Stimulated activated naive CD4-positive, alpha-beta T cell treated with Interleukin-2 at 50 U/mL for 16 hours (primary cell): ENCODE results near the gene NFS1.
A peak's percentile ranks its signal among the peaks of the same experiment; 100 is the strongest.

ENCODE experiments used
- DNase-seq: peaks from one replicate; lab custom pipeline; 2025; lab: John Stamatoyannopoulos, UW

The NFS1 gene

DNA sequence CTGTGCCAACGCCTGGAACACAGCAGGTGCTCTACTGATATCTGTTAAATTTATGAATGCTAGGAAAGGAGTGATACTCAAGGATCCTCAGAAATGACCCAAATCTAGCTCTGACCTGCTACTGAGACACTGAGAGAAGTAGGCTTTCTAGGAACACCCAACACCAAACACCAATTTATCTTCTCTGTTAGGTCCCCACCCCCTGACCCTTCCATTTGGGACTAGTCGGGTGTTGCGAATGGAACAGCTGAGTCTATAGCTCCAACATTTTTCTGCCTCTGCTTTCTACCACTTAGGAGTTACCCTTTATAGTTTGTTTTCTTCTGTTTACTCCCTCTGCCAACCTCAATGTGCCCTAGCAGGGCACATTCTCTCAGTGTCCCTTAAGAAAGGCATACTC, 58.4 kb downstream of the NFS1 start:
- DNase-seq, result no peak

GRCh38 chr20:35638751-35639150, 60.4 kb downstream of the NFS1 start:
- DNase-seq, result no peak

DNA sequence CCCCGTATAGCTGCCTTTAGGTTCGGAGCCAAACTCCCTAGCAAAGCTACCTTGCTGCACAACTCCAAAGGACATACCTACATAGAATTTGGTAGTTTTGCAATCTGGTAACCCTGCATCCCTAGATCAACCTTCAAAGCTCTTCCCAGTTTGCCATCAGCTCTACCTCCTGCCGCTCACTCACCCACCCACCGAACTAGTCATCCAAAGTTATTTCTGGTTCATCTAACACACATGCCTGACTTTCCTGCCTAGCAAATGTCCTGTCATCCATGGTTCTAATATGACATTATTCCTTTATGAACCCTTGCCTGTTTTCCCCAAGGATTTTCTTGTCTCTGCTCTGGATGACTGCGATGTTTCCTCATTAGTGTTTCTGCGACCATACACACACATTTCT, 61.9 kb downstream of the NFS1 start:
- no peak for DNase-seq

DNA sequence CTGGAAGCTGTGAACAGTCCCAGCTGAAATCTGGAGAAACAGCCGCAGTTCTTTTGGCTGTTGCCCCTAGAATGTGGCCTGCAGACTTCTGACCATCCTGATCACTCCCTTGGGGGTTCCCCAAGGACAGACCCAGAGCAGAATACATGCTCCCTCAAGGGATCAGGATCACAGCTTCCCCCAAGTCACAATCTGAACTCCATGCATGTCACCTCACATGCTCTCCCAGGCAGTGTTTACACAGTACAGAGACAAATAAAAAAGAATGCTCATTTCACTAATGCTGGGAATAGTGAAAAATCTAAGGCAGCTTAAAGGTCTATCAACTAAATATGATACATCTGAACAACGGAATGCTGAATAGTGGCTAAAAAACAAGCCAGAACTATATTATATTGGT, 63.1 kb downstream of the NFS1 start:
- no peak for DNase-seq

DNA sequence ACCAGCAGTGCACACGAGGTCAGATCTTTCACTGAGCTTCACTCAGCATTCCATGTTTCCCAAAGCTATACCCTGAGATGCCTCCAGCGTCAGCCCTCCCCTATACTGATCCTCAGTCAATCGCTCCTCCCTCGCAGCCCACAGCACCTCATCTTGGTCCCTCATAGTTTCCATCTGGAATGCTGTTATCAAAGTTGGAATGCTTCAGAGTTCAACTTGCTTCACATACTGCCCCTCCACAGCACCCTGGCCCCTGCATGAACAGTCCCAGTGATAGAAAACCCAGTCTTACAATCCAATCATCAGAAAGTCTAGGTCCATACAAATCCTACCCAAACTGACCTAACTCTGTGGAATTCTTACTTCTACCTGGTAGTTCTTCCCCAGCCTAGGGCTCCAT, 63.5 kb downstream of the NFS1 start:
- DNase-seq, result no peak

DNA sequence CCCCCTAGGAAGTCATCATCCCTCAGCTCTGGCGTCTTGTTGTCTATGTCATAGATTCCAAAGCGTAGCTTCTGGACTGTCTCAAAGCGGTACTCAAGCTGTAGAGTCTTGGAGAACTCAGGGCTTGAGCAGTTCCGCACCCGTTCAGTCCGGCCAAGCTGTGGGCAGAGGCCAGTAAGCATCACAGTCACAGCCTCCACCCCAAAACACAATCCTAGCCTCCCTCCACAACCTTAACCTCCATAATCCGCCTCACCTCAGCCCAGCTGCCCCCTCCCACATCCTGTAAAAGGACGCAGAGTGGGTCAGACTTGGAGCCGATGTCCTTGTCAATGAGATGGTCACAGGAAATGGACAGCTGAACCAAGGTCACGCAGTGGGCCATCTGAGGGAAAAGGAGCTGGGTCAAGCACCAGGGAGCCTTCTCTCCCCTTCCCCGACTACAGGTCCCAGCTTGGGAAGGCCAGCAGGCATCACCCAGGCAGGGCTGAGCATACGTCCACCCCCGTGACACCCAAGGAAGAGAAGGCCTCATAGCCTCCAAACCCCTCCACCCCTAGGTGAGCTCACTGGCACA, 66.5 kb downstream of the NFS1 start:
- no peak for DNase-seq

DNA sequence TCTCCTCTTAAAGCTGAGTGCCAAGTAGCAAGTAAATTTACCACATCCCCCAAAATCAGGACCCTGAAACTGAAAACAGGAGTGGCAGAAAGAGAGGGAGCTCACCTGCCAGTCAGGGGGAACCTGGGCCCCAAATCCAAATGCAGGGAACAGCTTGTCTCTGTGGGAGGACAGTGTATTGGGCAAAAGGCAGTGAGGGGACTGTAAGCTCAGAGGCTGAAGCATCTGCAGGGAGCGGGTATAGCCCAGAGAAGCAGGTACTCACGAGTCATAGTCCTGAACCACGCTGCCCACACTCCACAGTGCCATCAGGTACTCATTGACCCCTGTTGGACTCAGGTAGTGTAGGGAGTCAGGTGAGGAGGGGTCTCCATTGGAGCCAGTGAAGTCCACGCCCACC, 68.5 kb downstream of the NFS1 start:
- no peak for DNase-seq

DNA sequence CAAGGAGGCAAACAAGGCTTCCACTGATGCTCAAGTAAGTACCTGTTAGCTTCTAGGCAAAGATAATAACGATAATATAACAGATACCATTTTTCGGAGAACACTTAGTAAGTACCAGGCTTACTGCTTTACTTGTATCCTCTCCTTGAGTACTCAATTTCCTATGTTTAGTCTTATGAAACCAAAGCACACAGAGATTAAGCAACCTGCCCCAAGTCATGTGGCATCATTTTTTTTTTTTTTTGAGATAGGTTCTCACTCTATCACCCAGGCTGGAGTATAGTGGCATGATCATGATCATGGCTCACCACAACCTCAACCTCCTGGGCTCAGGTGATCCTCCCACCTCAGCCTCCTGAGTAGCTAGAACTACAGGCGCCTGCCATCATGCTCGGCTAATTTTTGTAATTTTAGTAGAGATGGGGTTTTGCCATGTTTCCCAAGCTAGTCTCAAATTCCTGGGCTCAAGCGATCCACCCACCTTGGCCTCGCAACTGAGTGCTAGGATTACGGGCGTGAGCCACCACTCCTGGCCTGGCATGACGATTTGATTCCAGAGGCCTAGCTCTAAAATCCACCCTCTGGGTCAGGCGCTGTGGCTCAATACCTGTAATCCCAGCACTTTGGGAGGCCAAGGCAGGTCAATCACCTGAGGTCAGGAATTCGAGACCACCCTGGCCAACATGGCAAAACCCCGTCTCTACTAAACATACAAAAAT, 69.6 kb downstream of the NFS1 start:
- no peak for DNase-seq

GRCh38 chr20:35627121-35627520, 72.0 kb downstream of the NFS1 start:
- no peak for DNase-seq

DNA sequence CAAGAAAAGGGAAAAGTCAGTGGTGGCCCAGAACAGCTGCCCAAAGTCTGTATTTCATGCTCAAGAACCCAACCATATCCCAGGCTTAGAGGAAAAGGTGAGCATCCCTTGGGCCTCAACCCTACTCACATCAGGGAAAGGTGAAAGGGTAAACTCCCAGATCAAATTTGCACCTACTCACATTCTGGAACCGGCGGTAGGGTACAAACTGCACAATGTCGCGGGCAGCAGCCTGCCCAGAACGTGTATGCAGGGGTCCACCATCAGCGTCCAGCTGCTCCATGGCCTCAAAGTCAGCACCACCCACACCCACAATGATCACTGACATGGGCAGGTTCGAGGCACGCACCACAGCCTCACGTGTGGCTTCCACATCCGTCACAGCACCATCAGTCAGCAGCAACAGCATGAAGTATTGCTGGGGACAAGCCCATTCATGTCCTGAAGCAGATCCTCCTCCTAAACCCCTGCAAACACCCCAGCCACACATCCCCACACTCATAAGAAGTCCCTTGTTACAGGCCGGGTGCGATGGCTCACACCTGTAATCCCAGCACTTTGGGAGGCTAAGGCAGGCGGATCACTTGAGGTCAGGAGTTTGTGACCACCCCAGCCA, 72.7 kb downstream of the NFS1 start:
- no peak for DNase-seq

DNA sequence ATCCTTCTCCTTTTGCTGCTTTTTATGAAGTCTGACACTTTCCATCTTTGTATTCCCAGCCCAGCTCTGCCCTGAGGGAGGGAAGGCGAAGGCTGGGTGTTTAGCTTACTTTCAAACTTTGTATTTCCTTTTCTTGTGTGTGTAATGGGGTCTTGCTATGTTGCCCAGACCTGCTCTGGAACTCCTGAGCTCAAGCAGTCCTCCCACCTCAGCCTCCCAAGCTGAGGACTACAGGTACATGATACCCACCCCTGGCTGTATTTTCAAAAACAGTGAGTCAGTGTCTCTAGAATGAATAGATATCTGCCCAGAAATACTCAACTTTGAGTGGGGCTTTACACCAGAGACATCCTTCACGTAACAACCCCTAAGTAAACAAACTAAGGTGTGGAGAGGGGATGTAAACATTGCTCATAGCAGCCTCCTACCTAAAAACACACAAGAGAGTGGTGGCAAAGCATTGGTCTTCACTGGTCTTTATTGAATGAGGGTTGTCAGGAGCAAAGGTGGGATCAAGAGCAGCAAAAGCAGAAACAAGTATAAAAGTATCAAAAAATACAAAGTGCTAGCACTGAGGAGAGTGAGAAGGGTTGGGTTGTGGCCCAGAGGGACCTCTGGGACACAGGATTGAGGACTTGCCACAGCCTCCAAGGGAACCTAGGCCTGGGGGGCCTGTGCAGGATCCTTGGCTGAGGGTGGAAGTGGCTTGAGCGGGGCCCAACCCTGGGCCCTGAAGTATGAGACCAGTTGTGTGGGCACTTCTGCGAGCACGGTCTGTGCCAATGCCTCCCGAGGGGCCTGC, 73.4 kb downstream of the NFS1 start:
- DNase-seq, result no peak

DNA sequence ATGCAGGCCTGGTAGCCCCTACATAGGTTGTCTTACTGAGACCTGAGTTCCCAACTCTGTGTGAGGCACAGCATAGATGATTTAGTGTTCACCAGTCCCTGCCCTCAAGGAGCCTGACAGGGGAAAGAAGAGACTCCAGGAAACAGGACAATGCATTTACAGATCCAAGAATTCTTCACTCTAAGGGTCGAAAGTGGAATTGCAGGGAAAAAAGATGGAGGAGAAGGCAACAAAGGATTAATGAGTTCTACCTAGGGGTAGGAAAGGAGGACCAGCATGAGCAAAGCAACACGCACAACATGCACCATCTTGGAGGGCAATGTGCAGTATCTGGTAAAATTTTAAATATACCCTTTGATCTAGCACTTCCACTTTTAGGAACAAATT, 77.6 kb downstream of the NFS1 start:
- DNase-seq, result no peak

GRCh38 chr20:35620818-35621559, 78.2 kb downstream of the NFS1 start:
- no peak for DNase-seq

DNA sequence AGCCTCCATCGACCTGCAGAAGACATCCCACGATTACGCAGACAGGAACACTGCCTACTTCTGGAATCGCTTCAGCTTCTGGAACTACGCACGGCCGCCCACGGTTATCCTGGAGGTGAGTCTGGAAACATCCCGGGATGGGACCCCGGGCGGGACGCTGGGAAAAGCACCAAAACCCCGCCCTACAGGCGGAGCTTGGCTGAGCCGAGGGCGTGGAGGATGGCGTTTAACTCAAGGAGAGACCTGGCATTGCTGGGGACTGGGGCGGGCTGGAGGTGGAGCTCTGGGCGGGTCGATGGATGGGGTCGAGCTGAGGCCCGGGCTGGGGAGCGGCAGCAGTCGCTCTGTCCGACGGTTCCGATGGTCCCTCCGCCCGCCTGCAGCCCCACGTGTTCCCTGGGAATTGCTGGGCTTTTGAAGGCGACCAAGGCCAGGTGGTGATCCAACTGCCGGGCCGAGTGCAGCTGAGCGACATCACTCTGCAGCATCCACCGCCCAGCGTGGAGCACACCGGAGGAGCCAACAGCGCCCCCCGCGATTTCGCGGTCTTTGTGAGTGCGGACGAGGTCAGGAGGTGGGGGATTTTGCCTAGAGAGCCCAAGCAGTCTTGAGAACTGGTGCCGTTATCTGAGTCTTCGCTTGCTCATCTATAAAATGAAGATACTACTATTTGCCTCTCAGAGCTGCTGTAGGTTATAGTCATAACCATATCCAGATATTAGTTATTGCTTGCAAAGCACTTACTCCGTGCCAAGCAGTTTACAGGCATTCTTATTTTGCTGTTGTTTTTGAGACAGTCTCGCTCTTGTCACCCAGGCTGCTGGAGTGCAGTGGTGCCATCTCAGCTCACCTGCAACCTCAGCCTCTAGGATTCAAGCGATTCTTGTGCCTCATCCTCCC, 79.7 kb downstream of the NFS1 start:
- DNase-seq, result peak; percentile 81

DNA sequence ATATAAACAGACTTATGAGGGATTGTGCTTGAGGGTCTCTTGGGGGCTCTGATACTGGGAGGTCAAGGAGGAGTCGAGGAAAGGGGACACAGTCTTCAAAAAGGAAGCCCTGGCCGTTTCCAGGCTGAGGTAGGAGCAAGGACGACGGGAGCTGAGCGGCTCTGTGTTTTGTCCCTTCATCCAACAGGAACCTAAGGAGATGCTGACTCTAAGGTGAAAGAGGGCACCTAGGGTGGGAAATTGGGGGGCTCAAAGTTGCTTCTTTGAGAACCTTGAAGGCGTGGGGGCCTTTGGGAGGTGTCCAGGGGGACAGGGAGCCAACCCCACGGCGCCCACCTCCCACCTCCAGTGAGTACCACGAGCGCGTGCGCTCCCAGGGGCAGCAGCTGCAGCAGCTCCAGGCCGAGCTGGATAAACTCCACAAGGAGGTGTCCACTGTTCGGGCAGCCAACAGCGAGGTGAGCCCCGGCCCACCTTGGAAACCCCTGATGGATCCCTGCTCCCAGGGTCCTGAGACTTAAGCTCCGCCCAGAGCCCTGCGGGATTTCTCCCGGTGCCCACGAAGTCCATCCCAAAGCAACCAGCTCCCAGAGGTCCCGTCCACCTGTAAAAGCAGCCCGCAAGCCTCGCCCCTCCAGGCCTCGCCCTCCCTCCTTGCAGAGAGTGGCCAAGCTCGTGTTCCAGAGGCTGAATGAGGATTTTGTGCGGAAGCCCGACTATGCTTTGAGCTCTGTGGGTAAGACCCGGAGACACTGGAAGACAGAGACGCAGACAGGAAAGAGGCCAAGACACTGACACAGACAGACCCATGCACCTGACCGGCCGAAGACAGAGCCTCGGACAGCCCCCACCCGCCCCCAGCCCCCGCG, 80.7 kb downstream of the NFS1 start:
- no peak for DNase-seq
